Activated CD4-positive, CD25-positive, alpha-beta regulatory T cell treated with anti-CD3 and anti-CD28 coated beads, Interleukin-2, amount 50 U/mL, for 16 hours (primary cell): ENCODE data around the gene UGT1A6.

Experiments
- DNase-seq: peaks from one replicate; pipeline ENCODE4 v3.0.0-alpha.2; 2020; ENCODE audit warnings: low read depth, low spot score

The UGT1A6 gene

DNA sequence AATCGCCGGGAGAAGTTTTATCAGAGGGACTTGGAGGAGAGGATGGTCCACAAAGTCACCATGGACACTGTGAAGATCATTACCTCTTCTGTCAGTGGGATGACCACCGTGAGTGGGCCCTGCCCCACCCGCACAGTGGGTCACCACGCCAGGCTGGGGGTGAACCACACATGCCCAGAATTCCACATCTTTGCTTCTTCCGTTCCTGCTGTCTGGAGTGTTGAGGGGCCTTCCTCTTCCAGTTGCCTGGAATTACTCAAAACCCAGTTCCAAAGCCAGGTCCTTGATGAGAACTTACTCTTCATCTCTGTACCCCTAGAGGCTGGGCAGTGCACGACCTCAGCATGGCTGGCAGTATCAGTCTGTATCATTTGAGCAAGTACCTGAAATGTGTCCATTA is 107.5 kb downstream of the UGT1A6 start:
- DNase-seq, result no peak

DNA sequence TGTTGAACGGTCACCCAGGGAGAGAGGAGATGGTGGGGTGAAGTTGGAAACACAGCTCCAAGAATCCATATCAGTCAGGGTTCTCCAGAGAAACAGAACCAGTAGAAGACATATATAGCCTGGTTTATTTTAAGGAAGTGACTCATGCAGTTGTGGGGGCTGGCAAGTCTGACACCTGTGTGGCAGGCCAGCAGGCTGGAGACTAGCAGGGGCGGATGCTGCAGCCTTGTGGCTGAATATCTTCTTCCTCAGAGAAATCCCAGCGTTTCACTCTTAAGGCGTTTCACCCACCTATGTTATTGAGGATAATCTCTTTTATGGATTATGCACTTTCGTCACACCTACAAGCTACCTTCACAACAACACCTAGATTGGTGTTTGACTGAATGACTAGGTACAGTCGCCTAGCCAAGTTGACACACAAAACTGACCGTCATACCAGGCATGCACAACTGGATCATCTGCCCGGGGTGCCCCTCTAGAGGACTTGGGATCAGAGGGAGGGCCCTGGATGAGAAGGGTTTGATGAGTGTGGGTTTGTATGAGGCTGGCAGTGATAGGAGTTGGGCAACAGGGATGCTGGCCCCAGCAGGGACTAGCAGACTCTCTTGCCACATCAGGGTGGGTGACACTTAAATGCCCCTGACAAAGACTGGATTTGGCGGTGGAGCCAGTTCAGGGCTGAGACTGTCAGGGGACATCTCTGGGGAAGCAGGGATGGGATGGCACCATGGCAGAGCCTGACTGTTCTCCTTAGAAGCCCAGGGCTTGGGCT is 108.9 kb downstream of the UGT1A6 start:
- DNase-seq, result no peak

DNA sequence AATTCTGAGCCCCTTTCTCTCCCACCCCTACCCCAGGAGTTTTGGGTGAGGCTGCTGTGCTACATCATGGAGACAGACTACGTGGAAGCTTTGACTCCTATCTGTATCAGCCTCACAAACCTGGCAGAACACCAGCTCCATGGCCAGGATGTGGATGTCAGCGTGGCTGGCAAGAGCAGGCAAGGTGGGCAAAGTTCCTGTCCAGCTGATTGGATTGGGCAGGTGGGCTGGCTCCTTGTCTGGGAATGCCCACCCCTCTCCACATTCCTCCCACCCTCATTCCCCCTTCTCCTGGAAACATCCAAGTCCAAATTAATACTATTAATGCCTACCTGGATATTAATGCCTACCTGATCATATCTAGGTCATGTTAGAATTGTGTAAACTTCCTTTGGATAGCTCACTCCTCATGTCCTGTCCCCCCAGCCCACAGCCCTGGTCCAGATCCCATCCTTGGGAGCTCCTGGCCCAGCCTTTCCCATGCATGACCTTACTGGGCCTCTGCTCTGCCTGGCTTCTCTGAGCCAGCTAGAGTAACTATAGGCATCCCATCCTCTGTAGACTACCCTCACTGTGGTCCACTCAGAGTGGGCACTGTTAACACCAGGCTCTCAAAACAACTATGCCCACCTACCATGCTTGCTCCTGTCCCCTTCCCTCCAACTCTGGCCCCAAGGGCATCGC is 109.6 kb downstream of the UGT1A6 start:
- no peak for DNase-seq

DNA sequence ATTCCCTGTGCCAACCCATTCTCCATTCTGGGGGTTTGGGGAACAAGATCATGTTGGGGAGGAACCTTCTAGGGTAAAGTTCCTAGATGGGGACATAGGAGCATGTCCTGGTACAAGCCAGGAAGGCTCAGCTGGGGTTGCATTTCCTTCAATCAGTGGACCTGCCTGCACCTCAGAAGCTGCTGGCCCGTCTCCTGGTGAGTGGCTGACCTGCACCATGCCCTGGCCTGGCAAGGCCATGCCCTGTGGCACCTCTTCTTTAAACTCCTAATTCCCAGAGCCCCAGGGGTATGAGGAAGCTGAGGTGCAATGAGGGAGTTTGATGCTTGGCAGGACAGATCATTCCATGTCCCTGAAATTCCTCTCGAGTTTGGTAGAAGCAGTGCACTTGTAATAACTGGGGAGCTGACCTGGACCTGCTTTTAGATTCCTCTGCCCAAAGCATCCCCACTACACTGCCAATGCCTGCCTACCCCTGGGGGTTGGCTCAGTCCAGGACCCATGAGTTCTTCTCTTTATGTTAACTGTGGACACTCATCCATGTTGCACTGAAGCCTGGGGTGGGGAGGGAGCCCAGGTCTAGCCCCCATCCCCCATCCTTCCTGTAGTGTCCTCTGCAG is 110.7 kb downstream of the UGT1A6 start:
- DNase-seq, result no peak

DNA sequence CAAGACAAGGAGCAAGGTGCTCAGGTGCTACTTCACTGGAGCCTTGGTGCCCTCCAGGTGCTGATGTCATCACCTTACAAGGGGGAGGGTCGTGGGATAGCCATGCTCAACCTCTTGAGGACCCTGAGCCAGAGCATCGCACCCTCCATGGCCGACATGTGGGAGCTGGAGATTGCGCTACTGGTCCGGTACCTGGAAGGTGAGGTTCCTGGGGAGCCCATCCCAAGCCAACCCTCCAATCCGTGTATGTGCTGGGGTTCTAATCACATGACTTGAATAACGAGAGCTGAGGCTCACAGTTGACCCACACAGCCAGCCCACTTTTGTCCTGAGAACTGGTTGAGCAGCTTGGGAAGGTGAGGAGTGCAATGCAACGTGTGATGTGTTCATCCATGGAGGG is 111.3 kb downstream of the UGT1A6 start:
- DNase-seq, result no peak

DNA sequence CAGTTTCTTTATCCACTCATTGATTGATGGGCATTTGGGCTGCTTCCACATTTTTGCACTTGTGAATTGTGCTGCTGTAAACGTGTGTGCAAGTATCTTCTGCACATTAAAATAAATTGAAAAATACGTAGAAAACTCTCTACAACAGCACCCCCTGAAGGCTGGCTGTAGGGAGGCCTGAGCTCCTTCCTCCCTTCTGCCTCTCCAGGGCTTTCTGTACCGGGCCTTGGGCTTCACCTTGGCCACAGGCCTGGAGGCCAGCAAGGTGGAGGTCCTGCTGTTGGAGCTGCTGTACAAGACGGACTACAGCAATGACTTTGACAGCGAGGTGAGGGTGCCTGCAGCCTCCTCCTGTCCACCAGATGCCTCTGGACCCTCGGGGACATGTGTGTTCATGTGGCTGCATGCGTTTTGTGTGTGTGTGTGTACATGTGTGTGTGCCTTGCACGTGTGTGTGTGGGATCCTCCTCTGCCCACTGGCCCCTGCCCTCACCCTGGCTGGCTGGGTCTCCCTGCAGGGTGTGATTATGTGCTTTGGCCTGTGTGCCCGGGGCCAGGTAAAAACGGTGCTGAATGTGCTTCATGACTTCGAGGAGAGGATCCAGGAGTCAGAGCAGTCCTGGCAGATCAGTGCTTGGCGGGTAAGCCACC is 114.7 kb downstream of the UGT1A6 start:
- no peak for DNase-seq

DNA sequence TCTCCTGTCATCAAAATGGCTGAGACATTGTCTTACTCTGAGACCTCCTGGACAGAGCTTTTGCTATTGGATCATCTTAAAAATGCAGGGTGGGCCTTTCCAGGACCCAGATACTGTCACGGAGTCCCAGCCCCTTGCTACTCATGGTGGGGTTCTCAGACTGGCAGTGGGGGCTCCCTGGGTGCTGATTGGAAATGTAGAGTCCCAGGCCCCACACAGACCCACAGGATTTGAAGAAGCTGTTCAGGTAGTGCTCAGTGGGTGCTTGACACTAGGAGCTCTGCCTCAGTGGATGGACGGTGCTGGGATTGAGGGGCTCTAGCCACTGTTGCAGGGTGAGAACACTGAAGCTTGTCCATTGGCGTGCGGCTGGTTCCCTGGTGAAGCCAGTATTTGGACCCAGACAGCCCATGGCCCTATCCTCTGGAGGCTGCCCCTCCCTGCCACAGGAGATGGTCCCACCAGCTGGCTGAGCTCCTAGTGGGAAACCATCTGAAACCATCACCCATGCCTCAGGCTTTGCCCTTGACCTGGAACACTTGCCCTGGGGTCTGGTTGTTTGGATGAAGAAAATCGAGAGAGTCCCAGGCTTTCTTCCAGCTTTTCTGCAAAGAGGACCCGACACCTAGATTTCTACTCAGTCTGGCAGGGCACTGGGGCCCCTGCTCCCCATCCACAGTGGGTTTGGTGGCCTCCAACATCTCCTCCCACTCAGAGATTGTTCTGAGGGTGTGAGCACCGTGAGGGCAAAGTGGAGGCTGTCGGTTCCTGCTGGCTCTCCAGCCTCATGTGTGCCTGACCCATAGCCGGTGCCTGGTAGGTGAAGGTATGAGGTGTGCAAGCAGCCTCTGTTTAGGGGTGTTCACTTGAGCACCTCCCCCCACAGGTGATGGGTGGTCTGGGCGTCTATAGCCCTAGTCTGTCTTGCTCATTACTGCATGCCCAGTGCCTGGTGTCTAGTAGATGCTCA is 115.6 kb downstream of the UGT1A6 start:
- DNase-seq, result no peak

DNA sequence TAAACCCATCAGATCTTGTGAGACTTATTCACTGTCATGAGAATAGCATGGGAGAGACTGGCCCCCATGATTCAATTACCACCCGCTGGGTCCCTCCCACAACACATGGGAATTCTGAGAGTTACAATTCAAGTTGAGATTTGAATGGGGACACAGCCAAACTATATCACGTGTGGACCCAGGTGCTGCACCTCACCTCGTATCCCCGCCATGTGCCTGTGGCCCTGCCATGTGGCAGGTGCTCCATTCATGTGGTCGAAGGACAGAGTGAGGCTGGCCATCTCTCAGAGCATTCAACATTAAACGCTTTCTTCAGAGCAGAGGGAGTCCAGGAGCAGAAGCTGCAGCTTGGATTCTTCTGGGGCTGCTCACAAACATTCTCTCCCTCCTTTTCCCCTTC is 117.7 kb downstream of the UGT1A6 start:
- no peak for DNase-seq

DNA sequence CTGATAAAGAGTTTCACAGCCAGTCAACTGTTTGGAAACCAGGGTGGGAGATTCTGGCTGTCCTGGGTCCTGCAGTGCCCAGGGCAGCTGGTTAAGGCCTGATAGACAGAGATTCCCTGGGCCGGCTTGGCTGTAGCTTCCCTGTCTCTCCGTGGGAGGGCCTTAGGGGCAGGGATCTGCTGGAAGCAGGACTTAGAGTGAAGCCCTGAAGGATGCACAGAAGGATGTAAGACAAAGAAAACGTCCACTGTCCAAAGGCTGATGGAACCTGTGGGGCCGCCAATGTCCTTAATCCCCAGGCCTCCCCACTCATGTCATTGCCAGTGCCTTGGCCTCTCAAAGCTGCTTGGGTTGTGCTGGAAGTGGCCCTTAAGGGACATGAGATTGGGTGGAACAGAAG is 118.4 kb downstream of the UGT1A6 start:
- DNase-seq, result no peak

DNA sequence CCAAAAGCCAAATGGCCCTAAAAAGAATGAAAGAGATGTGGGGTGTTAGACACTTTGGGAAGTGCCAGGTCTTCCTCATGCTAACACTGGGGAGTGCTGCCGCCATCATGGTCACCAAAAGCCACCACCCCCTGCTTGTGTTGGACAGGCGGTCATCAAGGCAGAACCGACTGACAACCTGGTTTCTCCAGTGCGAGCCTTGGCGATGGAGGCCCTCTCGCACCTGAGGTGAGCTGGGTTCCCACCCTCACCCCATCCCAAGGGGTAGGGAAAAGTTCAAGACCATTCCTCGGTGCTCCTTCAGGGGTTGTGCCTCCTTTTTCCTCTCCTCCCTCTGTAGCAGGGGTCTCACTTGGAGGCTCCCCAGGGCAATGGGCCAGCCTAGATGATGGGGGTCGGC is 119.0 kb downstream of the UGT1A6 start:
- DNase-seq, result no peak

DNA sequence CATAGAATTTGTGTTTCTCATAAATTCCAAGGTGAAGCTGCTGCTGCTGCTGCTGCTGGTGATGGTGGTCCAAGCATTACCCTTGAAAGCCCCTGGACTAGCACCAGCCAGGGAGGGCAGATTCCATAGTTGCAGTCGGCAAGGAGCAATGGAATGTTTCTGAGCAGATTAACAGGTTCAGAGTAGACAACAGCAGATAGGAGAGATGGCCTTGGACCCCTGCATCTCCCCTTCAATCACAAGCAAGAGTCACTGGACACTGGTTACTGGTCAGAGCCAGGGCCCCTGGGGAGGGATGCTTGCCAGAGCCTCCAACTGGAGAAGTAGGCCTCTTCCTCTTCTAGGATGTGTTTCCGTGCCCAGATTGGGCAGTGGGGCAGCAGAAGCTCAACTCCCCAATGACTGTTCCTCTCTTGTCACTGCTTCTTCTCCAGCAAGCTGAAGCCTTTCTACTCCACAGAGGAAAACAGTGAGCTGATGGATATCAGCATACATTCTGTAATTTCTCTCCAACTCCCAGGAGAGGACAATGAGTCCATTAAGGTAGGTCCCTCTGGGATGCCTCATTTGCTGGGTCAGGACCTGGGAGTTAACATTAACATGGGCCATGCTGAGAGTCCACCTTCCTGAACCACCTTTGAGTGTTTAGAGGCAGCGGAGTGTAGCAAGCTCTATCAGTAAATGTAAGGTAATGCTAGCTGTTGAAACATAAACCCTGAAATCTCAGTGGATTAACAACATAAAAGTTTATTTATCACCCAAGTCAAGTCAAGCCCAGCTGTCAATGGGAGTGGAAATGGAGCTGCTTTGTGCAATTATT is 120.8 kb downstream of the UGT1A6 start:
- DNase-seq, result no peak

DNA sequence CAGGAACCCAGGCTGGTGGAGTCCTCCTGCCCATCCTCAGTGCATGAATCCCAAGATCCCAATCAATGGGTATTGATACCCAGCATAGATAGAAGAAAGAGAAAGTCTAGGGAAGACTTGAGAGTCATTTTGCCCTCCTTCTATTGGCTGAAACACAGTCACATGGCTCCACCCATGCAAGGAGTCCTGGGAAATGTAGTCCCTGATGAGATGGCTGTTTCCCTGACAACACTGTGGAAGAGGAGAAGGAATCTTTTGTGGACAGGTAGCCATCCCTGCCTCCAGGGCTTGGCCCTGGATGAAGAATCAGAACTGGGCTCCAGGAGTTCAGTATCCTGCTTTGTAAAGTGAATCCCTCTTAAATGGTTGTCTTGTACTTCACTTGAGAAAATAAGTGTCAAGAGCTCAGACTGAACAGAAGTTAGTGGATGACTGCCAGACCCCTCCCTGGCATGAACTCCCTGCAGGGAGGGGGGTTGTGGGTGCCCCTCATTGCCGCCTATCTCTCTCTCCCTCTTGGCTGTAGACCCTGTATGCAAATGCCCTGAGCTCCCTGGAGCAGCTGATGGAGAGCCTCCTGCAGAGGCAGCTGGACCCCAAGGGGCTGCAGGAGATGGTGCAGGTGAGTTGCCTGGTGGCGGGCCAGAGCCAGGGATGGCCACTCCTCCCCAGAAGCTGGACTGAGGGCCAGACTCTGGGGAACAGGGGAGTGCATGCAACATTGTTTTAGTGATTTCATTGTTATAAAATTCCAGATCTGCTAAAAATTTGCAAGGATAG is 121.6 kb downstream of the UGT1A6 start:
- DNase-seq, result no peak

DNA sequence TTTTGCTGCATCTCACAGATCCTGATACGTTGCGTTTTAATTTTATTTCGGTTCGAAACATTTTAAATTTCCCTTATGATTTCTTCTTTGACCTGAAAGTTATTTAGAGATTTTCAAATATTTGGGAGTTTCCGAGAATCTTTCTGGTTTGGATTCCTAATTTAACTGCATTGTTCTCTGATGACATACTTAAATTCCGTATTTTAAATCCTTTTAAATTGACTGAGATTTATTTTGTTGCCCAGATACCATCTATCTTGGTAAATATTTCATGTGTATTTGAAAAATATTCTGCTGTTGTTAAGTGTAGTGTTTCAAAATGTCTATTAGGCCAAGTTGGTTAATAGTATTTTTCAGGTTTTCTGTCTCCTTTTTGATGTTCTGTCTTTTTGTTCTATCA is 123.2 kb downstream of the UGT1A6 start:
- DNase-seq, result no peak

DNA sequence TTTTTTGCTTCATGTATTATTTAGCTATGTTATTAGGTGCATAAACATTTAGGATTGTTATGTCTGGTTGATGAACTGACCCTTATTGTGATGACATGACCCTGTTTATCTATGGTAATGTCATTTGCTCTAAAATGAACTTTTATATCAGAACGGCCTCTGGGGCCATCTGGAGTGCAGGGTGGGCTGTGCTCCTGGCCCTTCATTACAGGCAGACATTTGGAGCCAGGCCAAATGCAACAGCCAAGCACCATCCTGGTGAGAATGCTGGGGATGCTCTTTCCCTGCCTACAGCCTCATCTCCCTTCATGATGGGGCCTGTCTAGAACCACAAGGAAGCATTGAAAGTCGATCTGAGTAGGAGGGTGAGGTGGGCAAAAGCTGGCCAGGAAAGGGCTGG is 123.6 kb downstream of the UGT1A6 start:
- DNase-seq, result no peak

DNA sequence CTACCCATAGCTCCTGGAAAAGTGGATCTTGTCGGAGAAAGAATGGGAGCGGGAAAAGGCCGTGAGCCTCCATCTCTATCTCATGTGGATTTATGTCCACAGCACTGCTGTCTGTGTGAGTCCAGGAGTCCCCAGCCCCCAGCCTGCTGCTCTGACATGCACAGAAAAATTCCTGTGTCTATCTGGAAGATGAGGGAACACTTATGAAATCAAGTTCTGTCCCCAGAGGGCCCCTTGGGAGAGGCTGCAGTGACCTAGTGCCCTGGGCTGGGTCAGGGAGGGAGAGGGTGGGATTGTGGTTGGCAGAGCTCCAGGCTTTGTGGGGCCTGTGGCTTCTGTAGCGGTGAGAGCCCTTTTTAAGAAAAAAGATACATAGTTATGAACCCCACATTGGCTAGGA is 124.1 kb downstream of the UGT1A6 start:
- DNase-seq, result no peak

DNA sequence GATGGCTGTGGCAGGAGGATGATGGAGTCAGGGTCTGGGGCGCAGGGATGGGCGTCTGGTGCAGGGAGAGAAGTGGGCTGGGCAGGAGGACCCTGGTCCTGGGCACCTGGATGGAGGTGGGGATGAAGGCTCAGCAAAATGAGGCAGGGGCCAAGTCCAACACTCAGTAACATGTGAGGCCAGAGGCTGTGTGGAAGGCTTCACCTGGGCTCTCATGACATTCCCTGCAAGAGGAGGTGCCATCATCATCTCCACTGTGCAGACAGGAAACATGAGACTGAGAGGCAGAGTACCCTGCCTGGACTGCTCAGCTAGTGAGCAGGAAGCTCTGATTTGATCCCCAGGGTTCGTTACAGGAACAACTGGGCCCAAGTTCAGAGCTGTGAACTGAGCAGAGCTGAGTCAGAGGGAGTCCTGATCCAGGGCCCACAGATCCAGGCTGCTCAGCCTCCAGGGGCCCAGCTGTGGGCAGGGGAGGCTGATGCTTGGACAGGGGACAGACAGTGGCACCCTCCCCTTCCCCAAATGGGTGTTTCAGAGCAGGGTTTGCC is 124.7 kb downstream of the UGT1A6 start:
- DNase-seq, result no peak

DNA sequence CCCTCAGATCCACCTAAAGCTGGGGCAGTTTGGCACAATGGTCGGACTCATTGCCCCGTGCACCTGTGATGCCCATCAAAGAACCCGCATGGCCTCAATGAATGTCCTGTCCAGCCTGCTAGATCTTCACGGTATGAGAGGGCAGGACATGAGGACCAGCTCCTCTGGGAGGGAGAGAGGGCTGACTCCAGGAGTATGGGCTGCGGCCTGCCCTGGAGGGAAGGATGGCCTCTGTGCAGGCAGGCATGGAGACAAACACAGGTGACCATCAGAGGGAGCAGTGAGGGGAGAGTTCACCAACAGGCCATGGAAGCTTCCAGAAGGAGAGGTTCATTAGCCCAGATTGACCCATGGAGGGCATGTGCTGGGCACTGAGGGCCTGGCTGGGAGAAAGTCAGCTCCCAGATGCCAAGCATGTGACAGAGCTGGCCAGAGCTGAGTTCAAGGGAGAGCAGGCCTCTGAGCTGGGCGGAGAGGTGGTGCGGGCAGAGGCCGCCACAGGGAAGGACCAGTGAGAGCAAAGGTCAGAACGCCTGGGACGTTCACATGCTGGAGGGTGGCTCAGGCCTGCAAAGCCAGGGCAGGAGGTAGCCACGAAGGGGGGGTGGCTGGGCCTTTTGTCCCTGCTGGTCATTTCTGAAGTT is 125.4 kb downstream of the UGT1A6 start:
- no peak for DNase-seq

DNA sequence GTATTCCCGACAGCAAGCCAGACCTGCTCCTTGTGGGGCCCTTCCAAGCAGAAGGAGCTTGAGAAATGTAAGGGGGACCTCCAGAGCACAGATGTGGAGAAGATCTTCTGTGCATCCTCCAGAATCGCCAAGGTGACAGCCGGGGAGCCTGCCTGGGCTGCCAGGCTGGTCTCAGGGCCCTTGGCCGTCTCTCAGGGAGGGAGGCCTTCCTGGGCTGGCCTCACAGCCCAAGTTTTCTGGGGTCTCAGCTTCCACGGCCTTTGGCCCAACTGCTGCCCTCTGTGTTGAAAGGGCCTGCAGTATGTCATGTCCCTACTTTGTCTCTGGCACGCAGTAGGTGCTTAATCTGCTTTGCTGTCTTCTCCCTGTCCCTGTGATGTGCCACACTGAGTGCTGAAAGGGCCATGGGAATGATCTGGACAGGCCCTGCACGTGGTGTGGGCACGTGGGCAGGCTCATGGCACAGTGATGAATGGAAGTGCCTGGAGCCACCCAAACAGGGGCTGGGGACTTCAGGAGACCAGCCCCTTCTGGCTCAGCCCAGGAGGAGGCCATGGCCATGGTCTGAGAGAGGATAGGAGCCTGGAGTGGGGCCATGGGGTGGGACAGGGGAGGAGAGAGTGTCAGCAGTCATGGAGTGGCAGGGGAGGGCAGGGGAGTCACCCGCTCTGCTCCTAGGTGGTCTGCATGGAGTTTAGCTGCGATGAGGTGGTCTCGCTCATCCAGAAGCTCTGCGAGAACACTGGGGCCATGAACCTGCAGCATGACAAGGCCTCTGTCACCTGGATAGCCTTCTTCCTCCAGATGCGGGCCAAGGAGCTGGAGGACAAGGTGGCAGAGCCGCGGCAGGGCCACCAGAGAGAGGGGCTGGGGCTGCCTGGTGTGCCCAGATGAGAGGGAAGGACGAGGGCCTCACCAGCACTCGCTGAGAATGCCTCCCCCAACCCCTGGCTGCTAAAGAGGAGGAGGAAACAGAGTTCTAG is 126.2 kb downstream of the UGT1A6 start:
- no peak for DNase-seq
